GM23338 (cell line): Measurements from ENCODE around the gene CAPZB.

ENCODE experiments used
- CREB1 ChIP-seq: fragments of 250-450 bp; sonication (Bioruptor Pico); IDR thresholded peaks from 2 replicates; pipeline ENCODE4 v1.5.0; 2020; ENCODE audit warnings: low read depth, mild to moderate bottlenecking, moderate library complexity
- CTCF ChIP-seq, 2 experiments: fragments of 200-600 bp in 1 of 2; sonication (generic) in 1 of 2; conservative IDR thresholded peaks; 2 replicates each; pipeline versions ENCODE4 v1.5.1 to v1.6.1; 2016 to 2017; ENCODE audit warnings: antibody characterized with exemption in 2 of 2, low read depth in 2 of 2, mild to moderate bottlenecking in 2 of 2, moderate library complexity in 1 of 2
- ETS1 ChIP-seq: IDR thresholded peaks from 2 replicates; pipeline ENCODE4 v1.6.1; 2016; ENCODE audit warnings: antibody characterized with exemption
- EZH2 ChIP-seq: fragments of 200-600 bp; sonication (generic); IDR thresholded peaks from one replicate; pipeline ENCODE4 v1.8.0; 2017; ENCODE audit warnings: antibody characterized with exemption, mild to moderate bottlenecking, low read depth; ENCODE audit not compliant: unreplicated experiment
- EZH2phosphoT487 ChIP-seq: fragments of 200-600 bp; sonication (generic); IDR thresholded peaks from one replicate; pipeline ENCODE4 v1.8.1; 2018; ENCODE audit warnings: antibody characterized with exemption; ENCODE audit not compliant: unreplicated experiment
- JUNB ChIP-seq: IDR thresholded peaks from one replicate; pipeline ENCODE4 v1.6.1; 2016; ENCODE audit warnings: antibody characterized with exemption; ENCODE audit not compliant: unreplicated experiment
- NANOG ChIP-seq: IDR thresholded peaks from 2 replicates; pipeline ENCODE4 v1.6.1; 2016; ENCODE audit warnings: antibody characterized with exemption, borderline replicate concordance
- POLR2AphosphoS5 ChIP-seq: IDR thresholded peaks from 2 replicates; pipeline ENCODE4 v1.6.1; 2016; ENCODE audit warnings: antibody characterized with exemption, low read depth
- REST ChIP-seq: IDR thresholded peaks from one replicate; pipeline ENCODE4 v1.6.1; 2018; ENCODE audit warnings: antibody characterized with exemption; ENCODE audit not compliant: unreplicated experiment
- STAT1 ChIP-seq: IDR thresholded peaks from one replicate; pipeline ENCODE4 v1.6.1; 2016; ENCODE audit warnings: antibody characterized with exemption; ENCODE audit not compliant: unreplicated experiment
- ZNF114 ChIP-seq: fragments of 250-450 bp; sonication (Bioruptor Pico); IDR thresholded peaks from 2 replicates; pipeline ENCODE4 v1.5.0; 2020; ENCODE audit warnings: mild to moderate bottlenecking, moderate library complexity
- ZNF331 ChIP-seq: fragments of 250-450 bp; sonication (Bioruptor Pico); IDR thresholded peaks from 2 replicates; pipeline ENCODE4 v1.5.0; 2020; ENCODE audit warnings: low read depth, mild to moderate bottlenecking, moderate library complexity

GRCh38 chr1:19466112-19466561, 19.2 kb downstream of the CAPZB start:
- no peak for TF ChIP-seq ZNF114 (CRISPR knock-in tag)
- TF ChIP-seq POLR2AphosphoS5, result no peak
- no peak for TF ChIP-seq CTCF (conservative IDR thresholded peaks at IDR 0.05; ENCODE audit: low read depth in 2 of 2)
- TF ChIP-seq REST, result no peak
- TF ChIP-seq EZH2, result no peak
- TF ChIP-seq ZNF331 (CRISPR knock-in tag), result no peak
- no peak for TF ChIP-seq JUNB
- no peak for TF ChIP-seq EZH2phosphoT487
- TF ChIP-seq NANOG, result no peak
- no peak for TF ChIP-seq ETS1
- TF ChIP-seq STAT1, result no peak
- TF ChIP-seq CREB1 (CRISPR knock-in tag), result no peak
